RWPE1 (cell line): Measurements from ENCODE around the gene RALGPS1.
A peak's percentile ranks its signal among the peaks of the same experiment; 100 is the strongest.

ENCODE experiments used
- CTCF ChIA-PET: fragments of 350-600 bp; sonication (Branson Sonifier 250); formaldehyde crosslinking; extraction: SDS; loops from one replicate; lab custom pipeline; 2021; lab: Yijun Ruan, JAX
- POLR2A ChIA-PET: fragments of 400-600 bp; formaldehyde crosslinking; extraction: SDS; loops from one replicate; lab custom pipeline; 2020; ENCODE audit warnings: antibody characterized with exemption; ENCODE audit not compliant: low non-redundant PET; lab: Yijun Ruan, JAX
- DNase-seq: peaks from one replicate; pipeline ENCODE4 v3.0.0; 2012; ENCODE audit warnings: low spot score
- H3K27ac ChIP-seq: fragments of 450-650 bp; 2 replicates; pipeline ENCODE4 v1.5.1; 2017
- TF ChIP-seq, protein P1 (sequence below): fragments of 450-650 bp; conservative IDR thresholded peaks from 2 replicates; pipeline ENCODE4 v1.5.1; 2017; ENCODE audit warnings: low read depth, mild to moderate bottlenecking

RALGPS1 gene

DNA sequence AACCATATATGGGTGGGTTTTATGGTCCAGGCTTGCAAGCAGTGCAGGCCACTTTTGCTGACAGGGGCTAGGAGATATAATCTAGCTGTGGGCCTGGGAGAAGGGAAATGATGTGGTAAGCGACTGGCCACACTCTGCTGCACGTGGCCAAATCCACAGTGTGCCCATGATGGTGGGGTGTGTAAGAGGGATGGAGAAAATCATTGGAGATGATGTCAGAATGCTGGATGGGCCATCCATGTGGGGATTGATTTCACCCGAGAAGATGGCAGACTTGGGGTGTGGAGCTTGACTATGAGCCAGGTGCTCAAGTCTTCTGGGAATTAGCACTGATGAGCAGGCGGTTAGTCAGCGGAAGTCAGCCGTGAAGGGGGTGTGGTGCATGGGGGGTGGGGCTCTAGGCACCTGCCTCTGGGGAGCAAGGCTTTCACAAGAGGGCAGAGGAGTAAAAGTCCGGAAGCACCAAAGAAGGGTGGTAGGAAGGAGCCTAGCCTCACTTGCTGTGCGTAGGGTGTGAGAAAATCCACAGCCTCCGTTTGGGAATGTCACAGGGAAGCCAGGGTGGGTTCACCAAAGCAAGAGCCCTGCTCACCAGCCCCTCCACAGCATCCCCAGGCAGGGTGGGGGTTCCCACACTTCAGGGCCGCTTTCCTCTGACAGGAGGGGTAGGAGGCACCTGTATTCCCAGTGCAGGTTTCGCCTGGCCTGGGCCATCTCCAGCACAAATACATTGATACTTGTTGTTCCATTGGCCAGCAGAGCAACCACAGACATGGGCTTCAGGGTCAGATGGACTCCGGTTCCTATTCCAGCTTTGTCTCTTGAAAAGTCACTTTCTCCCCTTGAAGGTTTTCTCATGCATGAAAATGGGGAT is 252.3 kb downstream of the RALGPS1 start:
- DNase-seq: peak; percentile 98

DNA sequence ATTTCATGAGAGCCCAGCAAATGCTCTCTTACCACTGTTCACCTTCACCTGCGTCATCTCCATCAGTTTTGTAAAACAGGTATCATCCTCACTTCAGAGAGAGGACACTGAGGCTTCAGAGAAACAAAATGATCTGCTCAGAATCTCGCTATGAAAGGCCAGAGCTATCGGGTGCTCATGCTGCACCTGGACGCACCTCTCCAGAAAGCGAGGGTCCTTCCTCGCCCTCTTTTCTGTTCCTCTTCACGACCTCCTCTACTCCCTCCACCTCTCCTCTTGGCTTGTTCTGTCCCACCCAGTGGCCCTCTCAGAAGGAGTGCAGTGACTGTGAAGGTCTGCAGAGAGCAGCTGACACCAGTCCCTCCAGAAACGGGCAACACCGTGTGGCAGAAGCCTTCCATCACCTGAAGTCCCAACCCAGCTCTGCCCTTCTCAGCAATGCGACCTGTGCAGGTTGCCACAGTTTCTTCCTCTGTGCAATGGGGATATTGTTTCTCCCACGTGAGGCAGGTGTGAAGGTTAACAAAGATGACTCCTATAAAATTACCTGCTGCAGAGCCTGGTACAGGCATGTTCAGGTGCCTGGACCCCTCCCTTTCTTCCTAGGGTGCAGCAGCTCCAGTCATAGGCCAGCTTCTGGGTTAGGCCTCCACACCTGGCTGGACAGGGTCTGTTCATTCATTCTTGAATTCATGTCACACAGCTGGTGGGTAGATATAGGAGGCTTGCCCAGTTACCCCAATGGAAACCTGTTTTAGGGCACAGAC is 253.2 kb downstream of the RALGPS1 start:
- CTCF ChIA-PET: no interaction called here
- DNase-seq: no peak
- POLR2A ChIA-PET: no interaction called here
- TF ChIP-seq, protein P1, sequence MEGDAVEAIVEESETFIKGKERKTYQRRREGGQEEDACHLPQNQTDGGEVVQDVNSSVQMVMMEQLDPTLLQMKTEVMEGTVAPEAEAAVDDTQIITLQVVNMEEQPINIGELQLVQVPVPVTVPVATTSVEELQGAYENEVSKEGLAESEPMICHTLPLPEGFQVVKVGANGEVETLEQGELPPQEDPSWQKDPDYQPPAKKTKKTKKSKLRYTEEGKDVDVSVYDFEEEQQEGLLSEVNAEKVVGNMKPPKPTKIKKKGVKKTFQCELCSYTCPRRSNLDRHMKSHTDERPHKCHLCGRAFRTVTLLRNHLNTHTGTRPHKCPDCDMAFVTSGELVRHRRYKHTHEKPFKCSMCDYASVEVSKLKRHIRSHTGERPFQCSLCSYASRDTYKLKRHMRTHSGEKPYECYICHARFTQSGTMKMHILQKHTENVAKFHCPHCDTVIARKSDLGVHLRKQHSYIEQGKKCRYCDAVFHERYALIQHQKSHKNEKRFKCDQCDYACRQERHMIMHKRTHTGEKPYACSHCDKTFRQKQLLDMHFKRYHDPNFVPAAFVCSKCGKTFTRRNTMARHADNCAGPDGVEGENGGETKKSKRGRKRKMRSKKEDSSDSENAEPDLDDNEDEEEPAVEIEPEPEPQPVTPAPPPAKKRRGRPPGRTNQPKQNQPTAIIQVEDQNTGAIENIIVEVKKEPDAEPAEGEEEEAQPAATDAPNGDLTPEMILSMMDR: no peak
- peak overlapping the region; percentile 79 for H3K27ac ChIP-seq

More for the DNA sequence above, 252.3 kb downstream of the RALGPS1 start:
- POLR2A ChIA-PET: interaction anchor here (0.7 kb wide), 1 partner anchor 16 kb away, joined by 7 read pairs; no protein-coding TSS in a partner anchor
- TF ChIP-seq, protein P1: no peak
- peak overlapping the region; percentile 79 for H3K27ac ChIP-seq
- CTCF ChIA-PET: interaction anchor here (0.6 to 1.2 kb wide), 3 partner anchors 32 to 360 kb away, joined by 3 to 10 read pairs (median 5); no protein-coding TSS in a partner anchor

DNA sequence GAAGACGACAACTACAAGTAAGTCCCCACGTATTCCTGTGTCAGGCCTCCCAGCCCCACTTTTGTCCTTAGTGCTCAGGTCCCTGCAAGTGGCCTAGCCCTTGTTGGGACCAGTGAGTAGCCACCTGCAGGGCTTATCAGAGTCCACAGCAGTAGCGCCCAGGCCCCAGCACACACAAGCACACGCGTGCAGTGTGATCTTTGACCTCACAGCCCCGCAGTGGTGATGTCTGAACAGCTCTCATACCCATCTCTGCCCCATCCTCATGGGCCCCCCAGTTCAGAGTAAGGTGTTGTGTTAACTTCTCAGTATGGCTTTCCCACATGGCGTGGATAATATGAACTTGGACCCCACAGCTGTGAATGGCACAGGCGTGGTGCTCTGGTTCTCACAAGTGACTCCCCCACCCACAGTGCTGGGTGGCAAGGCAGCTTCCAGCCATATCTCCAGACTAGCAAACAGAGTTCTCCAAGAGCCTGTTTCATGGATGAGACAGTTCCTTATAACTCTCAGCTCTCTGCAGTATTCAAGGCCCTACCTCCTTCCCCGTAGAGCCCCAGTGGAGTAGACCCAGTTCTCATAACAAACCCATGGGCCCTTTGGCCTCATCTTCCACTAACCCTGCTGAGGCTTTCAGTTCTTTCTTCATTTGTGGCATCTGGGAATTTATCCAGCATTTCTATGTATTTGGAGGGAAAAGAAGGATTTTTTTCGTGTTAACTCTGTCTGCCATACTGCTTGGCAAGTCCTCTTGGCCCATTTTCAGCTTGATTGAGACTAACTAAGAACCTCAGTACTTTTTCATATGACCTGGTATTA is 254.4 kb downstream of the RALGPS1 start:
- CTCF ChIA-PET: interaction anchor here (1.4 kb wide), 1 partner anchor 10 kb away, joined by 4 read pairs; no protein-coding TSS in a partner anchor
- TF ChIP-seq, protein P1: no peak
- DNase-seq: no peak
- no peak overlapping the region; the same call in 1 of the 2 replicates for H3K27ac ChIP-seq
- POLR2A ChIA-PET: no interaction called here

DNA sequence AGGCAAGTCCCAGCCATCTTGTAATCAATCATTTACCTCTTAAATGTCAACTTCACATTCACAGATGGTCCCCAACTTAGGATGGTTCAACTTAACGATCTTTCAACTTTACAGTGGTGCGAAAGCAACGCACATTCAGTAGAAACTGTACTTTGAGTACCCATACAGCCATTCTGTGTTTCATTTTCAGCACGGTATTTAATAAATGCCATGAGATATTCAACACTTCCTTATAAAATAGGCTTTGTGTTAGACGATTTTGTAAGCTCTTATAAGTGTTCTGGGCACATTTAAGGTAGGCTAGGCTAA is 254.9 kb downstream of the RALGPS1 start:
- H3K27ac ChIP-seq: no peak overlapping the region
- CTCF ChIA-PET: interaction anchor here (0.5 to 1.4 kb wide), 2 partner anchors 10 to 348 kb away, joined by 4 read pairs; no protein-coding TSS in a partner anchor
- POLR2A ChIA-PET: no interaction called here
- TF ChIP-seq, protein P1: no peak
- no peak for DNase-seq

DNA sequence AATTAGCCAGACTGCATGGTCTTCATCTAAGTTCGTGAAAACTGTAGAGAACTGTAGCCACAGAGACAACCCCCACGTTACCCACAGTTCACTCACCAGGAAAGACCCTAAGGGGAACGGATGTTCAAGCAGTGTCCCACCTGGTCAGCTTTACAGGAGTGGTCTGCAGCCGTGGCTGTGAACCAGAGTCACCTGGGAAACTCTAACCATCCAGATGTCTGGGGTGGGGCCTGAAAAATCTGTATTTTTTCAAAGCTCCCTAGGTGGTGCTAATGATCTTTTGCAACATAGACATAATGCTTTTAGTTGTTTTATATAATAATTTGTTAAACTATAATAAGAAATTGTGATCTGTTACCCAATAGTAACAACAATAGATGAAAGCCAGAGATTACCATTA is 255.5 kb downstream of the RALGPS1 start:
- TF ChIP-seq, protein P1: no peak
- POLR2A ChIA-PET: no interaction called here
- CTCF ChIA-PET: interaction anchor here (0.5 to 1.4 kb wide), 3 partner anchors 9 to 348 kb away, joined by 4 to 5 read pairs (median 4); no protein-coding TSS in a partner anchor
- DNase-seq: no peak
- H3K27ac ChIP-seq: no peak overlapping the region
